SHP77 treated with DMSO at 0.1 percent for 48 hours (cell line): ENCODE data around the gene ARHGEF28.

Experiments used
- DNase-seq: peaks from one replicate; lab custom pipeline; 2025; lab: John Stamatoyannopoulos, UW

The ARHGEF28 gene

GRCh38 chr5:73822278-73822988 lies 196.4 kb downstream of the ARHGEF28 start:
- DNase-seq, result no peak

GRCh38 chr5:73822989-73823339 lies 197.0 kb downstream of the ARHGEF28 start:
- no peak for DNase-seq

- DNase-seq, result no peak
Observed at GRCh38 chr5:73823508-73823925, 197.5 kb downstream of the ARHGEF28 start.

- DNase-seq, result no peak
Observed at GRCh38 chr5:73825199-73825598, 199.2 kb downstream of the ARHGEF28 start.

- no peak for DNase-seq
Observed at GRCh38 chr5:73825736-73826135, 199.7 kb downstream of the ARHGEF28 start.

- DNase-seq, result no peak
Observed at GRCh38 chr5:73826301-73827105, 200.5 kb downstream of the ARHGEF28 start.

- DNase-seq, result no peak
Observed at GRCh38 chr5:73827106-73827450, 201.1 kb downstream of the ARHGEF28 start.

GRCh38 chr5:73828465-73828864 lies 202.5 kb downstream of the ARHGEF28 start:
- DNase-seq, result no peak

GRCh38 chr5:73830646-73831045 lies 204.7 kb downstream of the ARHGEF28 start:
- DNase-seq, result no peak

- DNase-seq, result no peak
Observed at GRCh38 chr5:73831066-73831465, 205.1 kb downstream of the ARHGEF28 start.

- DNase-seq, result no peak
Observed at GRCh38 chr5:73834693-73835092, 208.7 kb downstream of the ARHGEF28 start.

GRCh38 chr5:73835726-73836125 lies 209.7 kb downstream of the ARHGEF28 start:
- no peak for DNase-seq

GRCh38 chr5:73836607-73837006 lies 210.6 kb downstream of the ARHGEF28 start:
- DNase-seq, result no peak

- no peak for DNase-seq
Observed at GRCh38 chr5:73838901-73839300, 212.9 kb downstream of the ARHGEF28 start.

- no peak for DNase-seq
Observed at GRCh38 chr5:73841641-73842040, 215.6 kb downstream of the ARHGEF28 start.

GRCh38 chr5:73844165-73844564 lies 218.2 kb downstream of the ARHGEF28 start:
- no peak for DNase-seq

- DNase-seq, result no peak
Observed at GRCh38 chr5:73851471-73852181, 225.6 kb downstream of the ARHGEF28 start.

- DNase-seq, result no peak
Observed at GRCh38 chr5:73853091-73853490, 227.1 kb downstream of the ARHGEF28 start.

GRCh38 chr5:73856997-73857396 lies 231.0 kb downstream of the ARHGEF28 start:
- DNase-seq, result no peak

- DNase-seq, result no peak
Observed at GRCh38 chr5:73857446-73857845, 231.4 kb downstream of the ARHGEF28 start.

- no peak for DNase-seq
Observed at GRCh38 chr5:73858054-73858453, 232.1 kb downstream of the ARHGEF28 start.

- DNase-seq, result no peak
Observed at GRCh38 chr5:73858776-73859175, 232.8 kb downstream of the ARHGEF28 start.

- DNase-seq, result no peak
Observed at GRCh38 chr5:73859696-73860095, 233.7 kb downstream of the ARHGEF28 start.
